Subcutaneous abdominal adipose tissue (tissue), 5 donors: ENCODE results near the gene MINPP1.
"Not testable (repeated sequence)": the region's sequence is repeated elsewhere in the genome, so short reads cannot be mapped to it uniquely, and the experiment has no call there.

ENCODE experiments used
- H3K27ac ChIP-seq: one replicate; pipeline ENCODE4 v1.7.0; 2013; ENCODE audit warnings: low read depth, mild to moderate bottlenecking, inconsistent platforms, low read length, moderate library complexity
- H3K27me3 ChIP-seq, 5 donors: one replicate each; pipeline ENCODE4 v1.7.0; 2013; ENCODE audit warnings: low read length in 5 of 5, inconsistent platforms in 1 of 5; ENCODE audit not compliant: control insufficient read depth in 5 of 5, insufficient read depth in 4 of 5
- H3K36me3 ChIP-seq, 5 donors: one replicate each; pipeline ENCODE4 v1.7.0; 2013; ENCODE audit warnings: low read length in 5 of 5; ENCODE audit not compliant: control insufficient read depth in 5 of 5, insufficient read depth in 5 of 5
- H3K4me1 ChIP-seq, 5 donors: one replicate each; pipeline ENCODE4 v1.7.0; 2013; ENCODE audit warnings: low read length in 5 of 5, mild to moderate bottlenecking in 3 of 5, moderate library complexity in 1 of 5; ENCODE audit not compliant: control insufficient read depth in 5 of 5, insufficient read depth in 5 of 5
- H3K4me3 ChIP-seq, 5 donors: one replicate each; pipeline ENCODE4 v1.7.0; 2013; ENCODE audit warnings: low read length in 5 of 5, low read depth in 1 of 5
- H3K9ac ChIP-seq, 5 donors: one replicate each; pipeline ENCODE4 v1.7.0; 2013; ENCODE audit warnings: low read length in 5 of 5, mild to moderate bottlenecking in 4 of 5, moderate library complexity in 3 of 5
- H3K9me3 ChIP-seq, 5 donors: one replicate each; pipeline ENCODE4 v1.7.0; 2013; ENCODE audit warnings: low read length in 5 of 5; ENCODE audit not compliant: control insufficient read depth in 5 of 5
- donor health status: healthy.
- donor health status: healthy.
- donor health status: healthy.
- donor health status: healthy.
- donor health status: healthy.

MINPP1 gene

GRCh38 chr10:87504640-87505365 lies at the start of gene MINPP1:
TSS of gene MINPP1 (plus strand) at chr10:87504893. CDS start at chr10:87504916, 23 bp downstream.
- Histone ChIP-seq H3K36me3 (peaks cover 0 to 10% (median 9%) of the 10 kb centered on the region in 5 donors), H3K27ac (peak within 1 kb of the TSS; percentile 76), H3K4me3 (peak within 1 kb of the TSS; percentile 78 to 99 (median 95)), H3K4me1 (peaks cover 0 to 28% (median 24%) of the 10 kb centered on the region in 5 donors), H3K9me3 (no peaks in the 10 kb centered on the region), H3K9ac (peak within 1 kb of the TSS; percentile 57 to 84 (median 82)), H3K27me3 (no peaks in the 10 kb centered on the region)

- not testable (repeated sequence) for H3K27me3 ChIP-seq, H3K27ac ChIP-seq, H3K4me3 ChIP-seq, H3K9me3 ChIP-seq, H3K9ac ChIP-seq, H3K36me3 ChIP-seq, H3K4me1 ChIP-seq
These were observed 48.0 kb upstream of the MINPP1 start for GRCh38 chr10:87456586-87457220.

GRCh38 chr10:87461751-87462150 lies 42.9 kb upstream of the MINPP1 start:
- H3K36me3 ChIP-seq, H3K27ac ChIP-seq, H3K4me1 ChIP-seq, H3K27me3 ChIP-seq, H3K4me3 ChIP-seq, H3K9ac ChIP-seq, H3K9me3 ChIP-seq: not testable (repeated sequence)

- H3K27ac ChIP-seq, H3K4me1 ChIP-seq, H3K9me3 ChIP-seq, H3K4me3 ChIP-seq, H3K9ac ChIP-seq, H3K36me3 ChIP-seq, H3K27me3 ChIP-seq: not testable (repeated sequence)
These were observed 37.8 kb upstream of the MINPP1 start for GRCh38 chr10:87466849-87467248.

GRCh38 chr10:87488733-87489132 lies 16.0 kb upstream of the MINPP1 start:
- H3K4me1 ChIP-seq, H3K9me3 ChIP-seq: not testable (repeated sequence)

GRCh38 chr10:87490285-87490684 lies 14.4 kb upstream of the MINPP1 start:
- not testable (repeated sequence) for H3K9ac ChIP-seq, H3K4me3 ChIP-seq, H3K27ac ChIP-seq, H3K4me1 ChIP-seq, H3K36me3 ChIP-seq, H3K27me3 ChIP-seq, H3K9me3 ChIP-seq

More at GRCh38 chr10:87488733-87489132, 16.0 kb upstream of the MINPP1 start:
- H3K27ac ChIP-seq, H3K36me3 ChIP-seq, H3K9ac ChIP-seq, H3K27me3 ChIP-seq, H3K4me3 ChIP-seq: not testable (repeated sequence)

GRCh38 chr10:87492450-87492849 lies 12.2 kb upstream of the MINPP1 start:
- not testable (repeated sequence) for H3K9ac ChIP-seq

GRCh38 chr10:87495446-87495845 lies 9.2 kb upstream of the MINPP1 start:
- H3K9ac ChIP-seq, H3K27ac ChIP-seq, H3K4me3 ChIP-seq, H3K4me1 ChIP-seq, H3K27me3 ChIP-seq, H3K9me3 ChIP-seq, H3K36me3 ChIP-seq: not testable (repeated sequence)

More at GRCh38 chr10:87492450-87492849, 12.2 kb upstream of the MINPP1 start:
- H3K9me3 ChIP-seq, H3K27me3 ChIP-seq, H3K4me1 ChIP-seq, H3K4me3 ChIP-seq, H3K27ac ChIP-seq, H3K36me3 ChIP-seq: not testable (repeated sequence)

- H3K36me3 ChIP-seq, H3K9ac ChIP-seq, H3K27ac ChIP-seq, H3K4me1 ChIP-seq, H3K4me3 ChIP-seq, H3K9me3 ChIP-seq, H3K27me3 ChIP-seq: not testable (repeated sequence)
These were observed 7.3 kb upstream of the MINPP1 start for GRCh38 chr10:87497386-87497785.

- H3K27me3 ChIP-seq, H3K9me3 ChIP-seq, H3K27ac ChIP-seq: not testable (repeated sequence)
These were observed 6.4 kb upstream of the MINPP1 start for GRCh38 chr10:87498106-87498789.

More at GRCh38 chr10:87498106-87498789, 6.4 kb upstream of the MINPP1 start:
- H3K4me1 ChIP-seq, H3K36me3 ChIP-seq, H3K9ac ChIP-seq, H3K4me3 ChIP-seq: not testable (repeated sequence)
